ENCODE results near the gene TMEM191C. TPM values are rescaled to one million over a fixed set of nuclear protein-coding genes. Genes with fewer than 3 reads are reported as not detected.
A peak's percentile ranks its signal among the peaks of the same experiment; 100 is the strongest.
"Not testable (repeated sequence)": the region's sequence is repeated elsewhere in the genome, so short reads cannot be mapped to it uniquely, and the experiment has no call there.

TMEM191C gene
- total RNA-seq, 1 donor from 2014 or later, result 1.7 TPM

DNA sequence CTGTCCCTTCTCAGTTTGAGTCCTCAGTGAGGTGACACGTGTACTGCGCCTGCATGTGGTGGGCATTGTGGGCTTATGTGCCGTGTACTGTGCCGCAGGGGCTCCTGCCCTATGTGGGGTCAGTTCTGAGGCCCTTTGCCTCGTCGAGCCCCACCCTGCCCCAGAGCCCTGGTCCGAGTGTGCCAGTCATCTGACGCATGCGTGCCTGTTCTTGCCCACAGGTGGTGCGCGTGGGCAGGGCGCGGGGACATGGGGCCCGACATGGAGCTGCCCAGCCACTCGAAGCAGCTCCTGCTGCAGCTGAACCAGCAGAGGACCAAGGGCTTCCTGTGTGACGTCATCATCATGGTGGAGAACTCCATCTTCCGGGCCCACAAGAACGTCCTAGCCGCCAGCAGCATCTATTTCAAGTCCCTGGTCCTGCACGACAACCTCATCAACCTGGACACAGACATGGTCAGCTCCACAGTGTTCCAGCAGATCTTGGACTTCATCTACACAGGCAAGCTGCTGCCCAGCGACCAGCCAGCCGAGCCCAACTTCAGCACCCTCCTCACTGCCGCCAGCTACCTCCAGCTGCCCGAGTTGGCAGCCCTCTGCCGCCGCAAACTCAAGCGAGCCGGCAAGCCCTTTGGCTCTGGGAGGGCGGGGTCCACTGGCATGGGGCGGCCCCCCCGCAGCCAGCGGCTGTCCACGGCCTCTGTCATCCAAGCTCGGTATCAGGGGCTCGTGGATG is 22.3 kb upstream of the TMEM191C start:
- intact Hi-C loops (cut with DNase I), result no loop called here

DNA sequence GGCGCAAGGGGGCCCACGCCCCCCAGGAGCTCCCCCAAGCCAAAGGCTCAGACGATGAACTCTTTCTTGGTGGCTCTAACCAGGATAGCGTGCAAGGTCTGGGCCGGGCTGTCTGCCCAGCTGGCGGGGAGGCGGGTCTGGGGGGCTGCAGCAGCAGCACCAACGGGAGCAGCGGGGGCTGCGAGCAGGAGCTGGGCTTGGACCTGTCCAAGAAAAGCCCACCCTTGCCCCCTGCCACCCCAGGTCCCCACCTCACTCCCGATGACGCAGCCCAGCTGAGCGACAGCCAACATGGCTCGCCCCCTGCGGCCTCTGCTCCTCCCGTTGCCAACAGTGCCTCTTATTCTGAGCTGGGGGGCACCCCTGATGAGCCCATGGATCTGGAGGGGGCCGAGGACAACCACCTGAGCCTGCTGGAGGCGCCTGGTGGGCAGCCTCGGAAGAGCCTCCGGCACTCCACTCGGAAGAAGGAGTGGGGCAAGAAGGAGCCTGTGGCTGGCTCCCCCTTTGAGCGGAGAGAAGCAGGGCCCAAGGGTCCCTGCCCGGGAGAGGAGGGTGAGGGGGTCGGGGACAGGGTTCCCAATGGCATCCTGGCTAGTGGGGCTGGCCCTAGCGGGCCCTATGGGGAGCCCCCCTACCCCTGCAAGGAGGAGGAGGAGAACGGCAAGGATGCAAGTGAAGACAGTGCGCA is 21.6 kb upstream of the TMEM191C start:
- intact Hi-C loops (cut with DNase I), result no loop called here
- DNase-seq (ENCODE audit: low spot score), result peak; percentile 46

More for the DNA sequence above, 22.3 kb upstream of the TMEM191C start:
- DNase-seq (ENCODE audit: low spot score), result peak; percentile 74

DNA sequence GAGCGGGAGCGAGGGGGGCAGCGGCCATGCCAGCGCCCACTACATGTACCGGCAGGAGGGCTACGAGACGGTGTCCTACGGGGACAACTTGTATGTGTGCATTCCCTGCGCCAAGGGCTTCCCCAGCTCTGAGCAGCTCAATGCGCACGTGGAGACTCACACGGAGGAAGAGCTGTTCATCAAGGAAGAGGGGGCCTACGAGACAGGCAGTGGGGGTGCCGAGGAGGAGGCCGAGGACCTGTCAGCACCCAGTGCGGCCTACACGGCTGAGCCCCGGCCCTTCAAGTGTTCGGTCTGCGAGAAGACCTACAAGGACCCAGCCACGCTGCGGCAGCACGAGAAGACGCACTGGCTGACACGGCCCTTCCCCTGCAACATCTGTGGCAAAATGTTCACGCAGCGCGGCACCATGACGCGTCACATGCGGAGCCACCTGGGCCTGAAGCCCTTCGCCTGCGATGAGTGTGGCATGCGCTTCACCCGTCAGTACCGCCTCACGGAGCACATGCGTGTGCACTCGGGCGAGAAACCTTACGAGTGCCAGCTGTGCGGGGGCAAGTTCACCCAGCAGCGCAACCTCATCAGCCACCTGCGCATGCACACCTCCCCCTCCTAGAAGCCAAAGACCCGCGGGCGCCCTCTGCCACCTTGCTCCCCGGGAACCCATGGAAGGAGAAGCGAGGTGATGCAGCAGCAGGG is 20.9 kb upstream of the TMEM191C start:
- DNase-seq (ENCODE audit: low spot score), result no peak
- intact Hi-C loops (cut with DNase I), result no loop called here

DNA sequence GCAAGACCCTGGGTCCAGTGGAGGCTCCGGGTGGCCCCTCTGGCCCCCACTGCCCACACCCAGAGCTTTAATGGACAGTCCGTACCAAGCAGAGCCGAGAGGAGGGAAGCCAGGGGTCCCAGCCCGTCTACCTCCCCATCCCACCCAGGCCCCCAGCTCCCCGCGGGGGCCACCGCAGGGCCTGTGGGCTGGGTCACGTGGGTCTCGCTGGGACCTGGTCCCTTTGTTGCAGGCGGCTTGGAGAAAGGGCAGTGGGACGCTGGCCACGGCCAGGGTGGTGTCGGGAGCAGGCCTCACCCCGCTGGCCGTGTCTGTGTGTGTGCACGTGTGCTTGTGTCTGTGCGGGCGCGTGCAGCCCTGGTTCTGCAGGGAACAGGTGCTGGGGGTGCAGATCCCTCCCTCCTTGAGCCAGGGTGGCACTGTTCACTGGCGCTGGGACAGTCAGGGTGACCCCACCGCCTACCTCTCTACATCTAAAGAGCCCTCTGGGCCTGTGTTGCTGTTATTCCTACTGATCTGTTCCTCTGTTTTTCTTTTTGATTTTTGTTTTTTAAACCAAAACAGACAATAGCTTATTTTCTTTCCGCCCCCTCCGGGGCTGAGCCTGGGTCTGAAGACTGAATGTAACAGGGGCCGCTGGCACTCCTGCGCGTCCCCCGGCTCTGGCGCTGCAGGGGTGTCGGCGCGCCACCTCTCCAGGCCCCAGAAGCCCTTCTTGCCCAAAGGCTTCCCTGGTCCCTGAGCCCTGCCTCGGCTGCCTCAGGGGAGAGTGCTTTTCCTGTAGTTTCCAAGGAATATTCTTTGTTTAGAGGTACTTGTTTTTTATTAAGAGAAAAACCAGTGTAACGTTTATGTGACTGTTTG is 20.1 kb upstream of the TMEM191C start:
- intact Hi-C loops (cut with DNase I), result no loop called here

DNA sequence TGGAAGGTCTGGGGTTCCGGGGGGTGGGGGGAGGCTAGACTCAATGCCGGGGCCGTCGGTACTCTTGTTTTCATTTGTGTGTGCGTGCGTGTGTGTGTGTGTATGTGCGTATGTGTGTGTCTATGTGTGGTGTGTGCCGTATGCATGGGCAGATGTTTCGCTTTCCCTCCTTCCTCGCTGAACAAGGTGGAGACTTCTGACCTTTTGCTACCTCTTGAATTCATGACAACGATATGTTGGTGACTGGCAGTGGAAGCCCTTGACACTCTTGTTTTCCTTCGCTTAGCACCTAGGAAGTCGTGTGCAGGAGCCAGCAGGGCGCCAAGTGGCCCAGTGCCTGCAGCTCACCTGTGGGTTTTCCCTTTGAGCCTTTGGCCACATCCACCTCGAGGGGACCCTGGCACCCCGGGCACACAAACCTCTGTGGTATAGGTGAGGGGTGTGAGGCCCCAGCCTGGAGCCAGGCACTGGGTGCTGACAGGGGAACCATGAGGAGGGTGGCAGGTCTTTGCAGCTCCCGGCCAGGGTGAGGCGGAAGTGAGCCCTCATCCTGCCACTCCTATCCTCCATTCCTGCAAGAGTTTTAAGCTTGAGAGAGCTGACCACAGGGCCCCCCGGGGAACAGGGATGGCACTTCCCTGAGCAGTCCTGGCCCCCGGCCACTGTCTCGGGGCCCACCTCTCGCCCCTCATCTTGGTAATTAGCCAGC is 19.3 kb upstream of the TMEM191C start:
- intact Hi-C loops (cut with DNase I), result no loop called here
- no peak for DNase-seq (ENCODE audit: low spot score)

More for the DNA sequence above, 20.1 kb upstream of the TMEM191C start:
- no peak for DNase-seq (ENCODE audit: low spot score)

DNA sequence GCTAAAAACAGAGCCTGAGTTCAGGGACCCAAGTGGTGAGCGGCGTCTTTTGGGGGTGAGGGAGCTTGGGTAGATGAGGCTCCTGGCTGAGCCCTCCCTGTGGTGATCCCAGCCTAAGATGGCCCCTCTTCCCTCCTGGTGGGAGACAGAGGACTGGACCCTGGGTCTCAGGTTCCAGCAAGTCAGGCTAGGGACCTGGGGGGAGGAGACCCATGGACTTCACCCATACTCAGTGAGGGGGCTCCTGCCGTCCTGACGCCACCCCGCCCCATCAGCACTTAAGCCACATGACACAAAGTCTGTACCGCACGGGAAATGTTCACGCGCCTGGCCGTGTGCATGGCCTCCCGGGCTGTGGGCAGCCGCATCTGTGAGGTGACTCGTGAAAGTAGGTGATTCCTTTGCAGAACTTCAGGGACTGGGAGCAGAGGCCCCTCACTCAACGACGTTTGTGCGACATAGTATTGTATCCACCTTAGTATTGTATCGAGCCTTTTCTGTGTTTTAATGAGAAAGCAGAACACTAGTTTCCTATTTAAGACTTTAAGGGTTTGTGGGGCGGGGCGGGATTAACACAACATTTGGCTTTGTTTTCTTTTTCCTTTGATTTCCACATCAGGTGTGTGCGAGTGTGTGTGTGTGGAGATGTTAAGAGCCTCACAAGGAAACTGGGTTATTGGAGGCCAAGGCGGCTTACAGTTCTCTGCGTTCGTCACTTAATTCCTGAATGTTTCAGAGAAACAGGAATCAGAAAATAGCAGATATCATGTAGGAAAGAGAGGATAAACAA is 18.4 kb upstream of the TMEM191C start:
- DNase-seq (ENCODE audit: low spot score), result no peak
- intact Hi-C loops (cut with DNase I), result no loop called here

DNA sequence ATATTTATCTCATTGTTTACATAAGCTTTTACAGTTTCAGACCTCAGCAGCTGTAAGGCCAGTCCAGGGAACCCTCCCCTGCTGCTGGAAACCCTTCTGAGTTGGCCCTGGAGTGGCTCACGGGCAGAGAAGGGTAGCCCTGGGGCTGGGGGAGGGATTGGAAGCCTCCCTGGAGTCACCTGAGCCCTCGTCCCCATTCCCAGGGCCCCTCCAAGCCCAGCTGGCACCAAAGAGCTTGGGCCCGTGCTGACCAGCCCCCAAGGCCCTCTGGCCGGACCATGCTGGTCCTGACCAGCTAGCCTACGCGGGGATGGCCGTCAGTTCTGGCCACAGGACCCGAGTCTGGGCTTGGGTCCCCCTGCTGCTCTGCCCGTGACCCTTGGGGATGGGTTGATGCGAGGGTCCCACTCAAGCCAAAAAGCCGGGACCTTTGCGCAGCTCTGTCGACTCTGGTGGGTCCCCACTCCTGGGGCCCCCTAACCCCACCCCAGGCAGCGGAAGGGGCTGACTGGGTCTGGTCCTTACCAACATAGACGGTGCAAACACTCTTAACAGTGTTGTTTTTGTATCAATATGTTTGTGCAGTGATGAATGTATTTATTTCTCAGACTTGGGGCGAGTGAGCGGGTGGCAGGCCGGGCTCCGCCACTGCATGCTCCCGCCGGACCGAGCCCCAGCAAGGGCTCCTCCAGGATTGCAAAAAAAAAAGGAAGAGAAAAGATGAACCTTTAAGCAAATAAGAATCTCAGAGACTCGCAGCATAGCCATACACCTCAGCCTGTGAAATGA is 17.5 kb upstream of the TMEM191C start:
- no peak for DNase-seq (ENCODE audit: low spot score)

DNA sequence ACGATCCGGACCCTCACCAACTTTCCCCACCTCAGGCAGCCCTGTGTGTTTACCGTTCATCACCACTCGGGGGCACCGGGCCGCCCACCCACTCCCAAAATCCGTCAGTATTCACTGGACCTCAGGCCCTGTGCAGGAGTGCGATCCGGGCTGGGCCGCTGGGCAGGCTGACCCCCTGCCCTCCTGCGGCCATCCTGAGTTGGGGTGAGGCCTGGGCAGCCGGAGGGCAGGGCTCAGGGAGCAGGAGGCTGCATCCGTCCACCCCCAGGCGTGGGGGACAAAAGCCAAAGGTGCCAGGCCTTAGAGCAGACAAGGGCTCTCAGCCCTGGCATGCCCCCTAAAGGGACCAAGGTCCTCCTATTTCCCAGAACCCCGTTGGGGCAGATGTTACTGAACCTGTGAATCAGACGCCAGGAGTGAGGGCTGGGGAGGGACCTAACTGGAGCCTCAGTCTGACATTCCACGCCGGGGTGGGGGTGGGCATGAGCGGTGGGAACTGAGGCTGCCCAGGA is 16.8 kb upstream of the TMEM191C start:
- DNase-seq (ENCODE audit: low spot score), result no peak
- intact Hi-C loops (cut with DNase I), result no loop called here

More for the DNA sequence above, 17.5 kb upstream of the TMEM191C start:
- intact Hi-C loops (cut with DNase I), result no loop called here

DNA sequence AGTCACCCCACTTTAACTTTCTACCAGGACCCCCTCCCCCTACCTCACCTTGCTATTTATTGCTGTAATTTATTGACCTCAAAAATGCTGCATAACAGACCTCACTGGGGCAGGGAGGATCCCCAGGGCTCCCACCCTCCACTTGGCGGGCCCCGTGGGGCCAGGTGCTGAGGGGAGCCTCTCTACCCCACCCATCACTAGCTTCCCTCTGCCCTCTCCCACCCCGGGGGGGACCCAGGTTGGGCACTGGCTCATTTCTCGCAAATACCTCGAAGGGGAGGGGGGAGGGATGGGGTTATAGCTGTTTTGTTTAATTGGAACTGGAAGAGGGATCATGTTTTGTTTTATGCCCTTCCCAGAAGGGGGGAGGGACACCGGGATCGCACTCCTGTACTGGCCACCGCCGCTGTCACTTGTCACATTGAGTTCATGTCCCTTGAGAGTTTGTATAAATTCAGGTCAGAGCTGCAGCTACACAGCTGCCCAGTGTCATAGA is 16.3 kb upstream of the TMEM191C start:
- intact Hi-C loops (cut with DNase I), result no loop called here
- no peak for DNase-seq (ENCODE audit: low spot score)

DNA sequence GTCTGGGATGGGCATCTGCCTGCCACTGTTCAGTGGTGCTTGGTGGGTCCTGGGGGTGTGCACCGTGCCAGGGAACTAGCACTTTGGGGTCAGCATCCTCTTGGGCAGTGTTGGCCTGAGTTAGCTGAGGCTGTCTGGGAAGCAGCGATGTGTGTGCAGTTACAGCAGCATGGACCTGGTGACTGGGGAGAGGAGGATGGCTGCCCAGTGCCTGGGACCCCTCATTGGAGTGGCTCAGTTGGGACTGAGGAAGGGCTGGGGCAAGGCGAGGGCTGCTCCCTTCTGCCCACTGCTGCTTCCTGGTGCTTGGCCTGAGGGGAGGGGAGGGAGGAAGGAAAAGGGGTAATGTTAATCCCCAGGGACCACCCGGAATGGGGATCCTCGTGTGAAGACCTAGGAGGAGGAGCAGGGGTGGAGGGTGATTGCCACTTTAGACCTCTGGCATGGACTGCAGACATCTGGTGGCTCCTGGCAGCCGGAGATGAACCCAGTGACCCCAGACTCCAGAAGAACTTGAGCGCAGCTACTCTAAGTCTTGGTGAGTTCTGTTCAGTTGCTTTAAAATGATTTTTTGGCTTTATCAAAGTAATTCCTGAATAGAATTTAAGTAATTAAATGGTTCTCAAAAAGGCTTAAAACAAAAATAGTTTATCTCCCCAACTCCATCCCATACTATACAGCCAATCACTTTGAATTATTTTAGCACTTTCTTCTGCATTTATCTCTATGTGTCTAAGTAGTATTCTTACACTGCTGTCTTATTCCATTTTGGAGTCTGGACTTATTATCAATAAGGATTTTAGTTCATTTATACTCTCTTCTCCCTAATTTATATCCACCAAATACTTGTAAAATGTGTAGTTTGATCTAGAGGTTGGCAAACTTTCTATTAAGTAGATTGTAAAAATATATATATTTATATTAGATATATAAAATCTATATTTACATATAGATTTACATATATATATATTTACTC is 15.4 kb upstream of the TMEM191C start:
- intact Hi-C loops (cut with DNase I), result no loop called here
- no peak for DNase-seq (ENCODE audit: low spot score)

DNA sequence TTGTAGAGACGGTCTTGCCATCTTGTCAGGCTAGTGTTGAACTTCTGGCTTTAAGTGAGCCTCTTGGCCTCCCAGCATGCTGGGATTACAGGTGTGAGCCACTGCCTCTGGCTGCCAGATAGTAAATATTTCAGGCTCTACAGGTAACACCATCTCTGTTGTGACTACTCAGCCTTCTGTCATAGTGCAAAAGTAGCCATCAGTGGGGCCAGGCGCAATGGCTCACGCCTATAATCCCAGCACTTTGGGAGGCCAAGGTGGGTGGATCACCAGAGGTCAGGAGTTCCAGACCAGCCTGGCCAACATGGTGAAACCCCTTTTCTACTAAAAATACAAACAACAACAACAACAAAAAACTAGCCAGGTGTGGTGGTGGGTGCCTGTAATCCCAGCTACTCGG is 14.5 kb upstream of the TMEM191C start:
- DNase-seq (ENCODE audit: low spot score); intact Hi-C loops (cut with DNase I): not testable (repeated sequence)

DNA sequence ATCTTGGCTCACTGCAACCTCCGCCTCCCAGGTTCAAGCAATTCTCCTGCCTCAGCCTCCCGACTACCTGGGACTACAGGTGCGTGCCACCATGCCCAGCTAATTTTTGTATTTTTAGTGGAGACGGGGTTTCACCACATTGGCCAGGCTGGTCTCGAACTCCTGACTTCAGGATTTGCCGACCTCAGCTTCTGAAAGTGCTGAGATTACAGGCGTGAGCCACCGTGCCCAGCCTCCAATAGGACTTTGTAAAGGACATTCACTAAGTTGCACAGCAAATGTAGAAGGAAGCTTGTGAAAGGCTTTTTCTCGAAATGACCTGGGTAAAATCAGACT is 12.2 kb upstream of the TMEM191C start:
- intact Hi-C loops (cut with DNase I); DNase-seq (ENCODE audit: low spot score): not testable (repeated sequence)

DNA sequence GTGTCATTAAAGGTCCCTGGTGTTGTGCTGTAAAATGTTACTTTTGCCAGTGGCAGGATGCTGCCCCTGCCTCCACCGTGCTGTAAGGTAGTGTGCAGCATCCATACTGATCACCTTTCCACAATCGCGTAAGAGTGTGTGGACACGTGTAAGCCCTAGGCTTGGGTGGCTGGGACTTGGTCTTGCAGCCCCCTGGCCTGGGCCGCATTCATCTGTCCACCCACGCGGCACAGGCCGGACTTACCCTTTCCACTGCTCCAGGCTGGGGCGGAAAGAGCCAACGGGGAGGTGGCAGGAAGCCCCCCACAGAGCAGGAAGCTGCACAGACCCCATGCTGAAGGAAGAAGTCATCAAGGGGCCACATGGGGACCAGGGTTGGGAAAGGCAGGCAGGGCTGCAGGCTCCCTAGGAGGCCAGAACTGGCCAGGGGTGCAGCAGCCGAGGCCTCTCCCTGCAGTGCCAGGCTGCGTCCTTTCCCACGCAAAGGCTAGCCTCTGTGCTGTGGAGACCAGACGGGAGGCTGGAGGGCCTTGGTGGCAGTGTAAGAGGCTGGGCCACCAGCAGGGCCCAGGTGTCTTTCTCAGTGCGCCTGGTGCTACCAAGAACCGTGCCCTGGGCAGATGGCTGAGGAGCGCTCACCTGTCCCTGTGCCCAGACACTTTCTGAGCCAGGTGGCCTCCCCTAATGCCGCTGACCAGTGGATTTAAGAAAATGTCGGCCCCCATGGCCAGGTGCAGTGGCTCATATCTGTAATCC is 11.7 kb upstream of the TMEM191C start:
- DNase-seq (ENCODE audit: low spot score), result no peak
- intact Hi-C loops (cut with DNase I), result no loop called here

DNA sequence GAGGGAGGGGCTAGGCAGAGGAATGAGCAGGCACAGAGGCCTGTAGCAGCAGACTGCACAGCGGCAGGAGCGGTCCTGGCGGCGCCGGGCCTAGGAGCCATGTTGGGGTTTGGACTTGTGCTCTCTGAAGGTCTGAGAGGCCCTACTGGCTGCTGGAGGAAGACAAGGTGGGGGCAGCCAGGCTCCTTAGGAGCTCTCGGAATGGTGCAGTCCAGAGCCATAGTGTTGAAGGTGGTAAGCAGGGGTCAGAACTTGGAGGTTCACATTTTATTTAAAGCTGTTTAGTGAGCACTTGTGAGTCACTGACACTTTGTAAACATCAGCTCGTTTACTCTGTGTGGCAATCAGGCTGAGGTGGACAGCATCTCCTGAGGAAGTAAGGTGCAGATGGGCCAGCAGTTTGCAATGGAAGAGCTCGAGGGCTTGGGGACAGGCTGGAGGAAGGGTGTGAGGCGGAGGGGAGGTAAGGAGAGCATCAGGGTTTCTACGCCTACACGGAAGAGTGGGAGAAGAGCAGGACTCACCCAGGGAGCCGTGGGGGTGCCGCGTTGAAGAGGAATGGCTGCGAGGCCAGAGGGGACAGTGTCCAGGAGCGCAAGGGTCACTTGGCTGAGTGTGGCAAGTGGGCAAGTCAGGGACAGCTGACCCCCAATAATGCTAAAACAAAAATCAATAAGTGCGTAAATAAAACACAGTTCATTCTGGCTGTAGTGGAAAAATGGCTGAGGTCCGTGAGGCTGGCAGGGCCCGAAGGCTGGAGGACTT is 10.0 kb upstream of the TMEM191C start:
- no peak for DNase-seq (ENCODE audit: low spot score)
- intact Hi-C loops (cut with DNase I), result no loop called here

DNA sequence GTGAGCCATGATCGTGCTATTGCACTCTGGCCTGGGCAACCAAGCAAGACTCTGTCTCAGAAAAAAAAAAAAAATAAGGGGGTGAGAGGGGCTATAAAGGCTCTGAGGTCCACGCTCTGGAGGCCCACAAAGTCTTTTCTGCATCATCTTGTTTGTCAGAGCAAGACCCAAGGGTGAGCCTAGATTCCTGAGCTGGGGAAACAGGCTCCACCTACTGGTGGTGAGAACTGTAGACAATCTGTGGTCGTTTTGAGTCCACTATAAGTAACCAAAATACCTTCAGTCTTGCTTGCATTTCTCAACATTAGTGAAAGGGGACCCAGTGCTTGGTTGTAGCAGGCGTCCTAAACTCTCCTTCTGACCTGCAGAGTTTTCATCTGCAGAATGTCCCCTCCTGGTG is 4.5 kb upstream of the TMEM191C start:
- DNase-seq (ENCODE audit: low spot score); intact Hi-C loops (cut with DNase I): not testable (repeated sequence)
